GM12865 (cell line): ENCODE results near the gene PPY.

Experiments
- DNase-seq: peaks from one replicate; pipeline ENCODE4 v3.0.0; 2010; ENCODE audit warnings: low read depth
- H3K4me3 ChIP-seq: 2 replicates; pipeline ENCODE4 v1.5.1; 2011; ENCODE audit warnings: mild to moderate bottlenecking, low read depth, low read length, control low read depth
- CTCF ChIP-seq: IDR thresholded peaks from 2 replicates; pipeline ENCODE4 v1.5.1; 2011; ENCODE audit warnings: low read length, control low read depth, low read depth, inconsistent platforms; ENCODE audit not compliant: insufficient read depth; ENCODE audit errors: missing control alignments

PPY gene

GRCh38 chr17:43917016-43917347 is 25.3 kb downstream of the PPY start:
- H3K4me3 ChIP-seq: peak overlapping the region; percentile 48
- DNase-seq: peak; percentile 22
- TF ChIP-seq CTCF: no peak

- no peak overlapping the region for H3K4me3 ChIP-seq
- no peak for TF ChIP-seq CTCF
- no peak for DNase-seq
Observed at GRCh38 chr17:43916385-43916784, 25.9 kb downstream of the PPY start.

- TF ChIP-seq CTCF: no peak
- no peak for DNase-seq
- no peak overlapping the region for H3K4me3 ChIP-seq
Observed at GRCh38 chr17:43915559-43915958, 26.7 kb downstream of the PPY start.

DNA sequence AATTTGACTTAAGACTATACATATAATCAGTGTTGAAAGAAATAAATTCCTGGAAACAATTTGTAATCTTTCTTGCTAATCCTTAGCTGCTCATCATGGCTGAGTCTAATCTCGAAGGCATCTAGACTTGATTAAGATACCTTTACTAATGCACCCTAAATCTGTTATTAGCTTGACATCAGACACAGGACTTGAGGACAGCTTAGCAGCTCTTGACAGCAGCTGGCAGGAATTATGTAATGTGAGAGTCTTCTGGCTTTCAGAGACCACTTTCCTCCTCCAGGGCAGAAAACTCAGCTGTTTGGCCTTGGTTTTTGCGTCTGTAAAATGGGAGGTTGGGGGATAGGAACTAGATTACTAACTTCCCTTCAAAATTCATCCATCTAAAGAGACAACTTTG is 27.8 kb downstream of the PPY start:
- no peak for DNase-seq
- H3K4me3 ChIP-seq: no peak overlapping the region
- TF ChIP-seq CTCF: no peak

GRCh38 chr17:43913584-43913983 is 28.7 kb downstream of the PPY start:
- TF ChIP-seq CTCF: no peak
- no peak for DNase-seq

DNA sequence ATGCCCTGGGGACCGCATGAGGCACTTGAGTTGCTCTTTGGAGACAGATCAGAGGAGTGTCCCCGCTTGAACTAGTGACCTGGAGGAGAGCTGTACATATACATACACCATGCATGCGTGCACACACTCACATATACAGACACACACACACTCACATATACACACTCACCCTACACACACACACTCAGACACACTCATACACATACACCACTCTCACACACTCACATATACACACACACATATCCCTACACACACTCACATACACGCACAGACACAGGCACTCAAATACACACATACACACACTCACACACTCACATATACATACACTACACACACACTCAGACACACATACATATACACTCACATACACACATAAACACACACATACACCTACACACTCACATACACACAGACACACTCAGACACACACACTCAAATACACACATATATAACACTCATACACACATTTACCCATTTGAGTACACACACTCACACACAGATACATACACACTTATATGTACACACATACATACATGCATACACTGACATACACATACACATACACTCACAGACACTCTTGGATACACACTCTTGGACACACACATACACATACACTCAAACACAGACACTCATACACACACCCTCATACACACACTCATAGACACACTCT is 29.5 kb downstream of the PPY start:
- no peak for TF ChIP-seq CTCF
- no peak for DNase-seq
- no peak overlapping the region for H3K4me3 ChIP-seq

More at GRCh38 chr17:43913584-43913983, 28.7 kb downstream of the PPY start:
- H3K4me3 ChIP-seq: no peak overlapping the region

GRCh38 chr17:43911904-43912303 is 30.4 kb downstream of the PPY start:
- no peak for DNase-seq
- no peak for TF ChIP-seq CTCF
- no peak overlapping the region for H3K4me3 ChIP-seq
